GM23338 (cell line): Measurements from ENCODE around the gene MYH7. TPM values are rescaled to one million over a fixed set of nuclear protein-coding genes. Genes with fewer than 3 reads are reported as not detected.

Source experiments
- ATAC-seq: fragments of 200-7000 bp; cut with Tn5 transposase; 3 replicates; pipeline ENCODE4 v1.9.1; 2020
- DNase-seq: peaks from one replicate; pipeline ENCODE4 v3.0.0-alpha.2; 2015; ENCODE audit warnings: low spot score
- H2AFZ ChIP-seq: fragments of 200-600 bp; sonication (generic); 2 replicates; pipeline ENCODE4 v1.8.0; 2016; ENCODE audit warnings: antibody characterized with exemption, mild to moderate bottlenecking, moderate library complexity
- H3F3A ChIP-seq: fragments of 200-600 bp; sonication (generic); replicated peaks from 2 replicates; pipeline ENCODE4 v1.8.0; 2017; ENCODE audit warnings: antibody characterized with exemption, mixed run types, low read depth
- H3K27ac ChIP-seq: fragments of 200-600 bp; sonication (generic); 2 replicates; pipeline ENCODE4 v1.6.1; 2016; ENCODE audit warnings: low read depth
- H3K27me3 ChIP-seq: fragments of 200-600 bp; sonication (generic); 2 replicates; pipeline ENCODE4 v1.8.0; 2016; ENCODE audit warnings: mild to moderate bottlenecking, mixed run types, moderate library complexity; ENCODE audit not compliant: insufficient read depth
- H3K36me3 ChIP-seq: fragments of 200-600 bp; sonication (generic); 2 replicates; pipeline ENCODE4 v1.8.0; 2016; ENCODE audit warnings: mild to moderate bottlenecking; ENCODE audit not compliant: insufficient read depth
- H3K4me1 ChIP-seq: fragments of 200-600 bp; sonication (generic); 2 replicates; pipeline ENCODE4 v1.8.0; 2016; ENCODE audit warnings: mild to moderate bottlenecking, moderate library complexity; ENCODE audit not compliant: insufficient read depth
- H3K4me2 ChIP-seq: fragments of 200-600 bp; sonication (generic); 2 replicates; pipeline ENCODE4 v1.7.1; 2017; ENCODE audit warnings: mixed run types
- H3K4me3 ChIP-seq: fragments of 200-600 bp; sonication (generic); 2 replicates; pipeline ENCODE4 v1.6.1; 2016; ENCODE audit warnings: mixed run types
- H3K79me2 ChIP-seq: fragments of 200-600 bp; sonication (generic); replicated peaks from 2 replicates; pipeline ENCODE4 v1.8.0; 2017; ENCODE audit warnings: mild to moderate bottlenecking; ENCODE audit not compliant: insufficient read depth
- H3K9me2 ChIP-seq: fragments of 200-600 bp; sonication (generic); 2 replicates; pipeline ENCODE4 v1.8.0; 2017; ENCODE audit not compliant: insufficient read depth
- H4K20me1 ChIP-seq: fragments of 200-600 bp; sonication (generic); replicated peaks from 2 replicates; pipeline ENCODE4 v1.8.0; 2017; ENCODE audit warnings: mild to moderate bottlenecking; ENCODE audit not compliant: insufficient read depth
- H3K27ac Mint-ChIP-seq: 2 replicates; pipeline ENCODE4 v1.8.0; 2020; ENCODE audit warnings: inconsistent platforms, mild to moderate bottlenecking, moderate library complexity, mixed read lengths
- H3K27me3 Mint-ChIP-seq: 3 replicates; pipeline ENCODE4 v1.8.0; 2022; ENCODE audit warnings: low read depth, mild to moderate bottlenecking, moderate library complexity, mixed read lengths, inconsistent platforms; ENCODE audit not compliant: insufficient read depth, poor library complexity
- H3K36me3 Mint-ChIP-seq: 3 replicates; pipeline ENCODE4 v1.8.0; 2021; ENCODE audit warnings: low read depth, mild to moderate bottlenecking, inconsistent platforms, moderate library complexity, mixed read lengths
- H3K4me1 Mint-ChIP-seq: 3 replicates; pipeline ENCODE4 v1.8.0; 2020; ENCODE audit warnings: mild to moderate bottlenecking, inconsistent platforms, mixed read lengths
- H3K4me3 Mint-ChIP-seq: 3 replicates; pipeline ENCODE4 v1.8.0; 2021; ENCODE audit warnings: moderate library complexity, mild to moderate bottlenecking, inconsistent platforms, mixed read lengths
- H3K9me3 Mint-ChIP-seq: 3 replicates; pipeline ENCODE4 v1.8.0; 2020; ENCODE audit warnings: moderate library complexity, mild to moderate bottlenecking, inconsistent platforms, mixed read lengths
- ETS1 ChIP-seq: IDR thresholded peaks from 2 replicates; pipeline ENCODE4 v1.6.1; 2016; ENCODE audit warnings: antibody characterized with exemption
- EZH2 ChIP-seq: fragments of 200-600 bp; sonication (generic); IDR thresholded peaks from one replicate; pipeline ENCODE4 v1.8.0; 2017; ENCODE audit warnings: antibody characterized with exemption, mild to moderate bottlenecking, low read depth; ENCODE audit not compliant: unreplicated experiment
- EZH2phosphoT487 ChIP-seq: fragments of 200-600 bp; sonication (generic); IDR thresholded peaks from one replicate; pipeline ENCODE4 v1.8.1; 2018; ENCODE audit warnings: antibody characterized with exemption; ENCODE audit not compliant: unreplicated experiment
- JUNB ChIP-seq: IDR thresholded peaks from one replicate; pipeline ENCODE4 v1.6.1; 2016; ENCODE audit warnings: antibody characterized with exemption; ENCODE audit not compliant: unreplicated experiment
- NANOG ChIP-seq: IDR thresholded peaks from 2 replicates; pipeline ENCODE4 v1.6.1; 2016; ENCODE audit warnings: antibody characterized with exemption, borderline replicate concordance
- REST ChIP-seq: IDR thresholded peaks from one replicate; pipeline ENCODE4 v1.6.1; 2018; ENCODE audit warnings: antibody characterized with exemption; ENCODE audit not compliant: unreplicated experiment
- STAT1 ChIP-seq: IDR thresholded peaks from one replicate; pipeline ENCODE4 v1.6.1; 2016; ENCODE audit warnings: antibody characterized with exemption; ENCODE audit not compliant: unreplicated experiment
- ZNF114 ChIP-seq: fragments of 250-450 bp; sonication (Bioruptor Pico); IDR thresholded peaks from 2 replicates; pipeline ENCODE4 v1.5.0; 2020; ENCODE audit warnings: mild to moderate bottlenecking, moderate library complexity
- ZNF331 ChIP-seq: fragments of 250-450 bp; sonication (Bioruptor Pico); IDR thresholded peaks from 2 replicates; pipeline ENCODE4 v1.5.0; 2020; ENCODE audit warnings: low read depth, mild to moderate bottlenecking, moderate library complexity
- polyA plus RNA-seq: library from polyadenylated mRNA; unstranded; fragments of >200 nt; fragmentation: Nextera tagmentation; extraction: Ambion mirVana; gene quantifications from 2 replicates; pipeline ENCODE4 v1.2.1, GENCODE V29; 2016
- total RNA-seq: library from RNA; depleted of rRNA; stranded (reverse); fragments of >200 nt; shearing (Covaris generic); gene quantifications from 2 replicates; pipeline ENCODE4 v1.2.3, GENCODE V29; 2014
- TF ChIP-seq, protein P1 (sequence below): fragments of 250-450 bp; sonication (Bioruptor Pico); IDR thresholded peaks from 2 replicates; pipeline ENCODE4 v1.5.0; 2020; ENCODE audit warnings: mild to moderate bottlenecking, moderate library complexity
- TF ChIP-seq, protein P2 (sequence below), 2 experiments: fragments of 200-600 bp in 1 of 2; sonication (generic) in 1 of 2; conservative IDR thresholded peaks; 2 replicates each; pipeline versions ENCODE4 v1.5.1 to v1.6.1; 2016 to 2017; ENCODE audit warnings: antibody characterized with exemption in 2 of 2, low read depth in 2 of 2, mild to moderate bottlenecking in 2 of 2, moderate library complexity in 1 of 2

Gene MYH7
- total and polyA plus RNA-seq, 2 experiments from 2014 or later, result not detected

- TF ChIP-seq, protein P1, sequence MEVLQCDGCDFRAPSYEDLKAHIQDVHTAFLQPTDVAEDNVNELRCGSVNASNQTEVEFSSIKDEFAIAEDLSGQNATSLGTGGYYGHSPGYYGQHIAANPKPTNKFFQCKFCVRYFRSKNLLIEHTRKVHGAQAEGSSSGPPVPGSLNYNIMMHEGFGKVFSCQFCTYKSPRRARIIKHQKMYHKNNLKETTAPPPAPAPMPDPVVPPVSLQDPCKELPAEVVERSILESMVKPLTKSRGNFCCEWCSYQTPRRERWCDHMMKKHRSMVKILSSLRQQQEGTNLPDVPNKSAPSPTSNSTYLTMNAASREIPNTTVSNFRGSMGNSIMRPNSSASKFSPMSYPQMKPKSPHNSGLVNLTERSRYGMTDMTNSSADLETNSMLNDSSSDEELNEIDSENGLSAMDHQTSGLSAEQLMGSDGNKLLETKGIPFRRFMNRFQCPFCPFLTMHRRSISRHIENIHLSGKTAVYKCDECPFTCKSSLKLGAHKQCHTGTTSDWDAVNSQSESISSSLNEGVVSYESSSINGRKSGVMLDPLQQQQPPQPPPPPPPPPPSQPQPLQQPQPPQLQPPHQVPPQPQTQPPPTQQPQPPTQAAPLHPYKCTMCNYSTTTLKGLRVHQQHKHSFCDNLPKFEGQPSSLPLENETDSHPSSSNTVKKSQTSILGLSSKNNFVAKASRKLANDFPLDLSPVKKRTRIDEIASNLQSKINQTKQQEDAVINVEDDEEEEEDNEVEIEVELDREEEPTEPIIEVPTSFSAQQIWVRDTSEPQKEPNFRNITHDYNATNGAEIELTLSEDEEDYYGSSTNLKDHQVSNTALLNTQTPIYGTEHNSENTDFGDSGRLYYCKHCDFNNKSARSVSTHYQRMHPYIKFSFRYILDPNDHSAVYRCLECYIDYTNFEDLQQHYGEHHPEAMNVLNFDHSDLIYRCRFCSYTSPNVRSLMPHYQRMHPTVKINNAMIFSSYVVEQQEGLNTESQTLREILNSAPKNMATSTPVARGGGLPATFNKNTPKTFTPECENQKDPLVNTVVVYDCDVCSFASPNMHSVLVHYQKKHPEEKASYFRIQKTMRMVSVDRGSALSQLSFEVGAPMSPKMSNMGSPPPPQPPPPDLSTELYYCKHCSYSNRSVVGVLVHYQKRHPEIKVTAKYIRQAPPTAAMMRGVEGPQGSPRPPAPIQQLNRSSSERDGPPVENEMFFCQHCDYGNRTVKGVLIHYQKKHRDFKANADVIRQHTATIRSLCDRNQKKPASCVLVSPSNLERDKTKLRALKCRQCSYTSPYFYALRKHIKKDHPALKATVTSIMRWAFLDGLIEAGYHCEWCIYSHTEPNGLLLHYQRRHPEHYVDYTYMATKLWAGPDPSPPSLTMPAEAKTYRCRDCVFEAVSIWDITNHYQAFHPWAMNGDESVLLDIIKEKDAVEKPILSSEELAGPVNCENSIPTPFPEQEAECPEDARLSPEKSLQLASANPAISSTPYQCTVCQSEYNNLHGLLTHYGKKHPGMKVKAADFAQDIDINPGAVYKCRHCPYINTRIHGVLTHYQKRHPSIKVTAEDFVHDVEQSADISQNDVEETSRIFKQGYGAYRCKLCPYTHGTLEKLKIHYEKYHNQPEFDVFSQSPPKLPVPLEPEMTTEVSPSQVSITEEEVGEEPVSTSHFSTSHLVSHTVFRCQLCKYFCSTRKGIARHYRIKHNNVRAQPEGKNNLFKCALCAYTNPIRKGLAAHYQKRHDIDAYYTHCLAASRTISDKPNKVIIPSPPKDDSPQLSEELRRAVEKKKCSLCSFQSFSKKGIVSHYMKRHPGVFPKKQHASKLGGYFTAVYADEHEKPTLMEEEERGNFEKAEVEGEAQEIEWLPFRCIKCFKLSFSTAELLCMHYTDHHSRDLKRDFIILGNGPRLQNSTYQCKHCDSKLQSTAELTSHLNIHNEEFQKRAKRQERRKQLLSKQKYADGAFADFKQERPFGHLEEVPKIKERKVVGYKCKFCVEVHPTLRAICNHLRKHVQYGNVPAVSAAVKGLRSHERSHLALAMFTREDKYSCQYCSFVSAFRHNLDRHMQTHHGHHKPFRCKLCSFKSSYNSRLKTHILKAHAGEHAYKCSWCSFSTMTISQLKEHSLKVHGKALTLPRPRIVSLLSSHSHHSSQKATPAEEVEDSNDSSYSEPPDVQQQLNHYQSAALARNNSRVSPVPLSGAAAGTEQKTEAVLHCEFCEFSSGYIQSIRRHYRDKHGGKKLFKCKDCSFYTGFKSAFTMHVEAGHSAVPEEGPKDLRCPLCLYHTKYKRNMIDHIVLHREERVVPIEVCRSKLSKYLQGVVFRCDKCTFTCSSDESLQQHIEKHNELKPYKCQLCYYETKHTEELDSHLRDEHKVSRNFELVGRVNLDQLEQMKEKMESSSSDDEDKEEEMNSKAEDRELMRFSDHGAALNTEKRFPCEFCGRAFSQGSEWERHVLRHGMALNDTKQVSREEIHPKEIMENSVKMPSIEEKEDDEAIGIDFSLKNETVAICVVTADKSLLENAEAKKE (CRISPR knock-in tag), result no peak
Observed at GRCh38 chr14:23445773-23446172, 10.3 kb upstream of the MYH7 start (continued).

DNA sequence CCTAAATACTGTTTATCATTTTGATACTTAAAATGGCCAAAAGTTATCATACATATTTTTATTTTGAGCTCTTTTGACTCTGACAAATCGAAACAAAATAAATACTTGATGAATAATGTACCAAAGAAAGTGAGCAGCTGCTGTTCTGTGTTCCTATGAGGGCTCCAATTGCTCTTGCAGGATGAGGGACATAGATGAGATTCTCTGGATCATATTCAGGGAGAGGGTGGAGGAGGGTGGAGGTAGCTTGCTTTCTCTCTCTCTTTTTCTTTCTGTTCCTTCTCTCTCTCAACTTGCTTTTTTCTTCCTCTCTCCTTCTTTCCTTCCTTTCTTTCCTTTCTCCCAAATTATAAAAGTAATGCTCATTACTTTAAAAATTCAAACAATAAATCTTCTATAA is 8.9 kb upstream of the MYH7 start:
- H3K27me3 ChIP-seq, result no peaks in the 10 kb centered on the region
- H3K36me3 Mint-ChIP-seq, result no peaks in the 10 kb centered on the region
- peaks cover 21% of the 10 kb centered on the region for H3K27me3 Mint-ChIP-seq
- no peaks in the 10 kb centered on the region for H4K20me1 ChIP-seq
- no peak overlapping the region for H3K27ac ChIP-seq
- no peaks in the 10 kb centered on the region for H3K9me3 Mint-ChIP-seq
- no peak overlapping the region for H3K4me3 Mint-ChIP-seq
- no peaks in the 10 kb centered on the region for H3K36me3 ChIP-seq
- DNase-seq (no peak), ATAC-seq (no peak)
- H3K27ac Mint-ChIP-seq, result no peak overlapping the region
- H3K4me3 ChIP-seq, result no peak overlapping the region
- peaks cover 6% of the 10 kb centered on the region; the same call in 1 of the 2 replicates for H3K9me2 ChIP-seq
- no peak overlapping the region for H3K4me2 ChIP-seq
- H2AFZ ChIP-seq, result no peak overlapping the region
- no peaks in the 10 kb centered on the region for H3F3A ChIP-seq
- H3K4me1 ChIP-seq, result peaks cover 10% of the 10 kb centered on the region
- no peaks in the 10 kb centered on the region for H3K79me2 ChIP-seq
- H3K4me1 Mint-ChIP-seq, result peaks cover 17% of the 10 kb centered on the region
- TF ChIP-seq REST (no peak), NANOG (no peak), JUNB (no peak), ZNF114 (CRISPR knock-in tag) (no peak), EZH2 (no peak), ZNF331 (no peak), STAT1 (no peak), EZH2phosphoT487 (no peak), ETS1 (no peak)
- TF ChIP-seq, protein P2, sequence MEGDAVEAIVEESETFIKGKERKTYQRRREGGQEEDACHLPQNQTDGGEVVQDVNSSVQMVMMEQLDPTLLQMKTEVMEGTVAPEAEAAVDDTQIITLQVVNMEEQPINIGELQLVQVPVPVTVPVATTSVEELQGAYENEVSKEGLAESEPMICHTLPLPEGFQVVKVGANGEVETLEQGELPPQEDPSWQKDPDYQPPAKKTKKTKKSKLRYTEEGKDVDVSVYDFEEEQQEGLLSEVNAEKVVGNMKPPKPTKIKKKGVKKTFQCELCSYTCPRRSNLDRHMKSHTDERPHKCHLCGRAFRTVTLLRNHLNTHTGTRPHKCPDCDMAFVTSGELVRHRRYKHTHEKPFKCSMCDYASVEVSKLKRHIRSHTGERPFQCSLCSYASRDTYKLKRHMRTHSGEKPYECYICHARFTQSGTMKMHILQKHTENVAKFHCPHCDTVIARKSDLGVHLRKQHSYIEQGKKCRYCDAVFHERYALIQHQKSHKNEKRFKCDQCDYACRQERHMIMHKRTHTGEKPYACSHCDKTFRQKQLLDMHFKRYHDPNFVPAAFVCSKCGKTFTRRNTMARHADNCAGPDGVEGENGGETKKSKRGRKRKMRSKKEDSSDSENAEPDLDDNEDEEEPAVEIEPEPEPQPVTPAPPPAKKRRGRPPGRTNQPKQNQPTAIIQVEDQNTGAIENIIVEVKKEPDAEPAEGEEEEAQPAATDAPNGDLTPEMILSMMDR (conservative IDR thresholded peaks at IDR 0.05; ENCODE audit: low read depth in 2 of 2), result no peak
